Tibial nerve (tissue), 4 donors: Measurements from ENCODE around the gene AUTS2. TPM values are rescaled to one million over a fixed set of nuclear protein-coding genes. Genes with fewer than 3 reads are reported as not detected.

Source experiments
- DNase-seq, 2 donors: peaks; one replicate each; pipeline ENCODE4 v3.0.0-alpha.2; 2019; ENCODE audit warnings: low spot score in 2 of 2
- H3K27ac ChIP-seq, 4 donors: fragments of 200-600 bp; sonication (generic) in 3 of 4; one replicate each; pipeline ENCODE4 v1.5.1; 2017 to 2019; ENCODE audit warnings: mild to moderate bottlenecking in 1 of 4
- H3K27me3 ChIP-seq, 2 donors: fragments of 200-600 bp; sonication (generic) in 1 of 2; one replicate each; pipeline versions ENCODE4 v1.5.1 to v1.6.0; 2017 to 2019
- H3K36me3 ChIP-seq, 3 donors: fragments of 200-600 bp; sonication (generic); one replicate each; pipeline ENCODE4 v1.5.1; 2018 to 2019
- H3K4me1 ChIP-seq, 4 donors: fragments of 200-600 bp; sonication (generic) in 3 of 4; one replicate each; pipeline ENCODE4 v1.5.1; 2017 to 2019
- H3K4me3 ChIP-seq, 4 donors: fragments of 200-600 bp; sonication (generic) in 3 of 4; one replicate each; pipeline ENCODE4 v1.5.1; 2017 to 2019; ENCODE audit warnings: mild to moderate bottlenecking in 1 of 4, moderate library complexity in 1 of 4
- H3K9me3 ChIP-seq, 4 donors: fragments of 200-600 bp; sonication (generic) in 3 of 4; one replicate each; pipeline ENCODE4 v1.5.1; 2017 to 2019
- EP300 ChIP-seq, 2 donors: sonication (generic); formaldehyde crosslinking; IDR thresholded peaks; one replicate each; pipeline ENCODE4 v1.6.1; 2017; ENCODE audit warnings: antibody characterized with exemption in 2 of 2, mild to moderate bottlenecking in 1 of 2
- POLR2A ChIP-seq, 2 donors: fragments of 450-650 bp; IDR thresholded peaks; one replicate each; pipeline ENCODE4 v1.6.1; 2017; ENCODE audit warnings: antibody characterized with exemption in 2 of 2, mild to moderate bottlenecking in 2 of 2, moderate library complexity in 2 of 2
- WGBS, 2 donors: methylation state at CpG; one replicate each; pipeline ENCODE4 v1.1.5; 2018; 5-methylcytosine and 5-hydroxymethylcytosine counted together
- total RNA-seq, 4 donors: library from RNA; depleted of rRNA; stranded (reverse); fragments of >200 nt; gene quantifications; one replicate each; pipeline ENCODE4 v1.1.0, GENCODE V29; 2016
- TF ChIP-seq, protein P1 (sequence below), 5 experiments: fragments of 200-600 bp in 3 of 5; fragments of 450-650 bp in 2 of 5; sonication (generic) in 3 of 5; IDR thresholded peaks; one replicate each; pipeline ENCODE4 v1.5.1; 2016 to 2019; ENCODE audit warnings: antibody characterized with exemption in 5 of 5, mild to moderate bottlenecking in 3 of 5, moderate library complexity in 2 of 5

The AUTS2 gene
- total RNA-seq, 4 donors from 2014 or later = 56.6 to 87.9 (median 71.6) TPM

DNA sequence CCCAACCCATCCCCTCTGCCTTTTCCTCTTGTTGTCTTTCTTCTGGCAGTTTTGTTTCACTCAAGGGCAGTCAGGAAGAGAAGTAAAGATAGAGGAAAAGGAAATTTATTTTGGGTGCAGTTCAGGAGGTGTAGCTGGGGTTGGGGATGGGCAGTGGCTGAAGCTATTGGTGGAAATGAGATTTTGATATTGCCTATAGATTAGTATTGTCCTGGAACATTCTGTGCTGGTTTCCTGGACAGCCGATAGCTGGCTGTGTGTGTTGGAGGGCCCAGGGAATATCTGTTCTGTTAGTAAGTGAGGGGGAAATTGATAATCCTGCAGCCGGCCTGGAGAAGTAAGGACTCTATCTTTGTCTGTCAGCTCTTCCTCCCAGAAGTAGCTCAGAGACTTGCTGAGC, 107.8 kb downstream of the AUTS2 start:
- TF ChIP-seq EP300 (IDR thresholded peaks at IDR 0.05) (no peak), POLR2A (IDR thresholded peaks at IDR 0.05) (no peak)
- TF ChIP-seq, protein P1, sequence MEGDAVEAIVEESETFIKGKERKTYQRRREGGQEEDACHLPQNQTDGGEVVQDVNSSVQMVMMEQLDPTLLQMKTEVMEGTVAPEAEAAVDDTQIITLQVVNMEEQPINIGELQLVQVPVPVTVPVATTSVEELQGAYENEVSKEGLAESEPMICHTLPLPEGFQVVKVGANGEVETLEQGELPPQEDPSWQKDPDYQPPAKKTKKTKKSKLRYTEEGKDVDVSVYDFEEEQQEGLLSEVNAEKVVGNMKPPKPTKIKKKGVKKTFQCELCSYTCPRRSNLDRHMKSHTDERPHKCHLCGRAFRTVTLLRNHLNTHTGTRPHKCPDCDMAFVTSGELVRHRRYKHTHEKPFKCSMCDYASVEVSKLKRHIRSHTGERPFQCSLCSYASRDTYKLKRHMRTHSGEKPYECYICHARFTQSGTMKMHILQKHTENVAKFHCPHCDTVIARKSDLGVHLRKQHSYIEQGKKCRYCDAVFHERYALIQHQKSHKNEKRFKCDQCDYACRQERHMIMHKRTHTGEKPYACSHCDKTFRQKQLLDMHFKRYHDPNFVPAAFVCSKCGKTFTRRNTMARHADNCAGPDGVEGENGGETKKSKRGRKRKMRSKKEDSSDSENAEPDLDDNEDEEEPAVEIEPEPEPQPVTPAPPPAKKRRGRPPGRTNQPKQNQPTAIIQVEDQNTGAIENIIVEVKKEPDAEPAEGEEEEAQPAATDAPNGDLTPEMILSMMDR (IDR thresholded peaks at IDR 0.05) = no peak
- Histone ChIP-seq H3K4me3 (no peak overlapping the region), H3K36me3 (no peaks in the 10 kb centered on the region), H3K27me3 (no peaks in the 10 kb centered on the region), H3K27ac (no peak overlapping the region), H3K9me3 (no peaks in the 10 kb centered on the region), H3K4me1 (peaks cover 0 to 12% (median 0%) of the 10 kb centered on the region in 4 donors)
- no peak for DNase-seq
- WGBS, 2 donors = 90% methylated on average over 2 of the region's 2 CpGs

DNA sequence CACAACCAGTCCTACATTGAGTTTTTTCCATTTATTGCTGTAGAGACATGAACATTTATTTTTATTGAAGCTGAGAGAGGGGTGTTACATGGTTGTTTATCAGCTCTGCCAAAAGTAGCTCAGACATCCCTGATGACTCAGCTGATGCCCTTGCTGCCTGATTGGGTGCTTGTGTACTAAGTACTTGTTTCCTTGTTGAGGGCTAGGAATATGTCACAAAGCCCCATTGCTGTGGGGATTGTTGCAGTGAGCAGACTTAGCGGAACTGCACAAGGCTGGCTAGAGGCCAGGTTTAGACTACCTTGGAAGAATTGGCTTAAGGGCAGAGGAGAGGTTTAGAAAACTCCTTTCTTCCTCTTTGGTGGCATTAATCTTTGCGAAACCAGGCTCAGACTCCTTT, 110.6 kb downstream of the AUTS2 start:
- WGBS, 2 donors = 77 to 86% methylated on average over 2 of the region's 2 CpGs
- no peak for TF ChIP-seq POLR2A (IDR thresholded peaks at IDR 0.05)
- no peak for TF ChIP-seq EP300 (IDR thresholded peaks at IDR 0.05)
- TF ChIP-seq, protein P1 (IDR thresholded peaks at IDR 0.05) = no peak

DNA sequence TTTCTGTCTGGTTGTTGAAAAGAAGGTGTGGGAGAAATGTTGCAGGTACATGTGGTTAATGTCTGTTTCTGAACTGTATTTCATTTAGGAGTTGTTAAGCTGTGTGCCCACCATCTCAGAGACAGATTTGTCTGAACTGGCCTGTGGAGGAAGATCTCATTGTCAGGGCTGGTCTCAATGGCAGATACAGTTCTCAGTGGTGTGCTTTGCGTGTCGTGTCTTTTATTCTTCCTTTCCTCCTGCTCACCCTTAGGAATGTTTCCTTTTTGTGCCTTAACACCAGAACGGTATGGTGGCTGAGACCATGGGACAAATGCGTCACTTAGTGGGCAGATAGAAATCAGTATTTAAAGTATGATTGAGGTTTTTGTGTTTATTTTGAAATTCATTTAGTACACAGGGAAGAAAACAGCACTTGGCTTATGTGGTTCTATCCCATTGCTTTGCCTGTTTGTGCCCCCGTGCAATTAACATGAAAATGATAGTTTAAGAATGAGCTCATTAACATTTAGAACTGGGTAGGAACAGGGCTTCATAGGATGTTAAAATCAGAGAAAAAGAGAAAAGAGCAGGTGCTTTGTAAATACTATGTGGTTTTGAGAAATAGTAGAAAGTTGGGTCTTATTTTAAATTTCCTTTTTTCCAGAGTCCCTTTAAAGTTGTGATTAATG, 112.6 kb downstream of the AUTS2 start:
- TF ChIP-seq EP300 (IDR thresholded peaks at IDR 0.05) = no peak
- TF ChIP-seq, protein P1 (IDR thresholded peaks at IDR 0.05) = no peak
- no peak for TF ChIP-seq POLR2A (IDR thresholded peaks at IDR 0.05)

More for the DNA sequence above, 110.6 kb downstream of the AUTS2 start:
- Histone ChIP-seq H3K36me3 (no peaks in the 10 kb centered on the region), H3K27me3 (no peaks in the 10 kb centered on the region), H3K9me3 (no peaks in the 10 kb centered on the region), H3K27ac (no peak overlapping the region), H3K4me1 (peaks cover 0 to 12% (median 0%) of the 10 kb centered on the region in 4 donors), H3K4me3 (no peak overlapping the region)
- no peak for DNase-seq

DNA sequence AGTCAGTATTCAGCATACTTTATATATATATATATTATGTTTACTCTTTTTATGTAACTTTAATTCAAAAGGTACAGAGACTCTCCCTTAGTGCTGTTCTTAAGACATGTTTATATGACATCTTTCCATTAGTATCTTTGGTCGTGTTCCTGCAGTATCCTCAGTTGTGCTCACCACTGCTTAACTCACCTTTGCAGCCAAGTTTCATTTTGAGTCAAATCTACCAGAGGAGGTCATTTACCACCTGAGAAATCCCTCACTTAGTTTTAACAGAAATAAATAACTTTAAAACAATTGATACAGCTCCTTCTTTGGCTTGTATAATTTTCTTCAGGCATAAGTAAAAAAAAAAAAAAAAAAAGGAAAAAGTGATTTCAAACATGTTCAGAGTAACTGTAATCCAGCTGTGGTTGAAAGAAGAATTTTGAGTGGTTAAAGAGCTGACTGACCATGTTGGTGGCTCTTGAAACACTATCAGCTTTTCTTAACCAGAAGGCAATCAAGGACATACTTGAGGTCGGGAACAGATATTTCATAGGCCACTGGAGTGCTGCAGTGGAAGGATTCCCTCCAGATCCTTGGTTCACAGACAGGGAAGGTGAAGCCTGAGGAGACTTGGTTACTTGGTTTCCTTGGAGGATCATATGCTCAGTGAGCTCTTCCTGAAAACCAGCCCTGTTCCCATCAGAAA, 116.8 kb downstream of the AUTS2 start:
- 77 to 88% methylated on average over 2 of the region's 2 CpGs for WGBS, 2 donors
- Histone ChIP-seq H3K27me3 (no peaks in the 10 kb centered on the region), H3K27ac (no peak overlapping the region), H3K36me3 (no peaks in the 10 kb centered on the region), H3K4me3 (no peak overlapping the region), H3K4me1 (no peaks in the 10 kb centered on the region), H3K9me3 (no peaks in the 10 kb centered on the region)
- TF ChIP-seq POLR2A (IDR thresholded peaks at IDR 0.05) (no peak), EP300 (IDR thresholded peaks at IDR 0.05) (no peak)
- TF ChIP-seq, protein P1 (IDR thresholded peaks at IDR 0.05) = no peak
- no peak for DNase-seq

More for the DNA sequence above, 112.6 kb downstream of the AUTS2 start:
- DNase-seq = no peak
- Histone ChIP-seq H3K4me1 (peaks cover 0 to 12% (median 0%) of the 10 kb centered on the region in 4 donors), H3K27ac (no peak overlapping the region), H3K9me3 (no peaks in the 10 kb centered on the region), H3K4me3 (no peak overlapping the region), H3K36me3 (no peaks in the 10 kb centered on the region), H3K27me3 (no peaks in the 10 kb centered on the region)
- WGBS, 2 donors = 85 to 89% methylated on average over 5 of the region's 5 CpGs

DNA sequence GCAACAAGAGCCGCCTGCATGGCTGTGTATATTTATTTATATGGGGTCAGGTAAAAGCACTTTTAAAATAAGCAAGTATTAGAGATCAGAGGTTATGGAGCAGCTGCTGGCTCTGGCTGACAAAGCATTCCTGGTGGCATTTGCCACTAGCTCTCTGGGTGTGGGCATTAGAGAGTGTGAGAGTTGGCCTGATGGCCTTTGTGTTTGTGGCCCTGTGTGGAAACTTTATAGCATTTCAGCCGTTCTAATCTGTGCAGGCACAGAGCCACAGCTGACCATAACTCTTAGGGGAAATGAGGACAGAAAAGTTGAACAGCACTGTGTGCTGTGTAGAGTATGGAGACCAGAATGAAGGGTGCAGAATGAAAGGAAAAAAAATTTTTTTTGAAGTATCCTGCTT, 118.9 kb downstream of the AUTS2 start:
- TF ChIP-seq EP300 (IDR thresholded peaks at IDR 0.05) (no peak), POLR2A (IDR thresholded peaks at IDR 0.05) (no peak)
- TF ChIP-seq, protein P1 (IDR thresholded peaks at IDR 0.05) = no peak
- H3K4me3 ChIP-seq = no peak overlapping the region
- no peaks in the 10 kb centered on the region for H3K9me3 ChIP-seq
- H3K27ac ChIP-seq = no peak overlapping the region
- no peaks in the 10 kb centered on the region for H3K27me3 ChIP-seq
- H3K36me3 ChIP-seq = no peaks in the 10 kb centered on the region
- no peak for DNase-seq
- H3K4me1 ChIP-seq = no peaks in the 10 kb centered on the region
- WGBS, 2 donors = 60 to 61% methylated on average over 2 of the region's 2 CpGs
